GM23338 (cell line): Measurements from ENCODE around the gene OR10AD1. TPM values are rescaled to one million over a fixed set of nuclear protein-coding genes. Genes with fewer than 3 reads are reported as not detected.

Experiments
- ATAC-seq: fragments of 200-7000 bp; cut with Tn5 transposase; 3 replicates; pipeline ENCODE4 v1.9.1; 2020
- DNase-seq: peaks from one replicate; pipeline ENCODE4 v3.0.0-alpha.2; 2015; ENCODE audit warnings: low spot score
- H2AFZ ChIP-seq: fragments of 200-600 bp; sonication (generic); 2 replicates; pipeline ENCODE4 v1.8.0; 2016; ENCODE audit warnings: antibody characterized with exemption, mild to moderate bottlenecking, moderate library complexity
- H3F3A ChIP-seq: fragments of 200-600 bp; sonication (generic); replicated peaks from 2 replicates; pipeline ENCODE4 v1.8.0; 2017; ENCODE audit warnings: antibody characterized with exemption, mixed run types, low read depth
- H3K27ac ChIP-seq: fragments of 200-600 bp; sonication (generic); 2 replicates; pipeline ENCODE4 v1.6.1; 2016; ENCODE audit warnings: low read depth
- H3K27me3 ChIP-seq: fragments of 200-600 bp; sonication (generic); 2 replicates; pipeline ENCODE4 v1.8.0; 2016; ENCODE audit warnings: mild to moderate bottlenecking, mixed run types, moderate library complexity; ENCODE audit not compliant: insufficient read depth
- H3K36me3 ChIP-seq: fragments of 200-600 bp; sonication (generic); 2 replicates; pipeline ENCODE4 v1.8.0; 2016; ENCODE audit warnings: mild to moderate bottlenecking; ENCODE audit not compliant: insufficient read depth
- H3K4me1 ChIP-seq: fragments of 200-600 bp; sonication (generic); 2 replicates; pipeline ENCODE4 v1.8.0; 2016; ENCODE audit warnings: mild to moderate bottlenecking, moderate library complexity; ENCODE audit not compliant: insufficient read depth
- H3K4me2 ChIP-seq: fragments of 200-600 bp; sonication (generic); 2 replicates; pipeline ENCODE4 v1.7.1; 2017; ENCODE audit warnings: mixed run types
- H3K4me3 ChIP-seq: fragments of 200-600 bp; sonication (generic); 2 replicates; pipeline ENCODE4 v1.6.1; 2016; ENCODE audit warnings: mixed run types
- H3K79me2 ChIP-seq: fragments of 200-600 bp; sonication (generic); replicated peaks from 2 replicates; pipeline ENCODE4 v1.8.0; 2017; ENCODE audit warnings: mild to moderate bottlenecking; ENCODE audit not compliant: insufficient read depth
- H3K9me2 ChIP-seq: fragments of 200-600 bp; sonication (generic); 2 replicates; pipeline ENCODE4 v1.8.0; 2017; ENCODE audit not compliant: insufficient read depth
- H4K20me1 ChIP-seq: fragments of 200-600 bp; sonication (generic); replicated peaks from 2 replicates; pipeline ENCODE4 v1.8.0; 2017; ENCODE audit warnings: mild to moderate bottlenecking; ENCODE audit not compliant: insufficient read depth
- H3K27ac Mint-ChIP-seq: 2 replicates; pipeline ENCODE4 v1.8.0; 2020; ENCODE audit warnings: inconsistent platforms, mild to moderate bottlenecking, moderate library complexity, mixed read lengths
- H3K27me3 Mint-ChIP-seq: 3 replicates; pipeline ENCODE4 v1.8.0; 2022; ENCODE audit warnings: low read depth, mild to moderate bottlenecking, moderate library complexity, mixed read lengths, inconsistent platforms; ENCODE audit not compliant: insufficient read depth, poor library complexity
- H3K36me3 Mint-ChIP-seq: 3 replicates; pipeline ENCODE4 v1.8.0; 2021; ENCODE audit warnings: low read depth, mild to moderate bottlenecking, inconsistent platforms, moderate library complexity, mixed read lengths
- H3K4me1 Mint-ChIP-seq: 3 replicates; pipeline ENCODE4 v1.8.0; 2020; ENCODE audit warnings: mild to moderate bottlenecking, inconsistent platforms, mixed read lengths
- H3K4me3 Mint-ChIP-seq: 3 replicates; pipeline ENCODE4 v1.8.0; 2021; ENCODE audit warnings: moderate library complexity, mild to moderate bottlenecking, inconsistent platforms, mixed read lengths
- H3K9me3 Mint-ChIP-seq: 3 replicates; pipeline ENCODE4 v1.8.0; 2020; ENCODE audit warnings: moderate library complexity, mild to moderate bottlenecking, inconsistent platforms, mixed read lengths
- CREB1 ChIP-seq: fragments of 250-450 bp; sonication (Bioruptor Pico); IDR thresholded peaks from 2 replicates; pipeline ENCODE4 v1.5.0; 2020; ENCODE audit warnings: low read depth, mild to moderate bottlenecking, moderate library complexity
- EZH2 ChIP-seq: fragments of 200-600 bp; sonication (generic); IDR thresholded peaks from one replicate; pipeline ENCODE4 v1.8.0; 2017; ENCODE audit warnings: antibody characterized with exemption, mild to moderate bottlenecking, low read depth; ENCODE audit not compliant: unreplicated experiment
- EZH2phosphoT487 ChIP-seq: fragments of 200-600 bp; sonication (generic); IDR thresholded peaks from one replicate; pipeline ENCODE4 v1.8.1; 2018; ENCODE audit warnings: antibody characterized with exemption; ENCODE audit not compliant: unreplicated experiment
- JUNB ChIP-seq: IDR thresholded peaks from one replicate; pipeline ENCODE4 v1.6.1; 2016; ENCODE audit warnings: antibody characterized with exemption; ENCODE audit not compliant: unreplicated experiment
- NANOG ChIP-seq: IDR thresholded peaks from 2 replicates; pipeline ENCODE4 v1.6.1; 2016; ENCODE audit warnings: antibody characterized with exemption, borderline replicate concordance
- POLR2AphosphoS5 ChIP-seq: IDR thresholded peaks from 2 replicates; pipeline ENCODE4 v1.6.1; 2016; ENCODE audit warnings: antibody characterized with exemption, low read depth
- STAT1 ChIP-seq: IDR thresholded peaks from one replicate; pipeline ENCODE4 v1.6.1; 2016; ENCODE audit warnings: antibody characterized with exemption; ENCODE audit not compliant: unreplicated experiment
- ZNF114 ChIP-seq: fragments of 250-450 bp; sonication (Bioruptor Pico); IDR thresholded peaks from 2 replicates; pipeline ENCODE4 v1.5.0; 2020; ENCODE audit warnings: mild to moderate bottlenecking, moderate library complexity
- ZNF331 ChIP-seq: fragments of 250-450 bp; sonication (Bioruptor Pico); IDR thresholded peaks from 2 replicates; pipeline ENCODE4 v1.5.0; 2020; ENCODE audit warnings: low read depth, mild to moderate bottlenecking, moderate library complexity
- polyA plus RNA-seq: library from polyadenylated mRNA; unstranded; fragments of >200 nt; fragmentation: Nextera tagmentation; extraction: Ambion mirVana; gene quantifications from 2 replicates; pipeline ENCODE4 v1.2.1, GENCODE V29; 2016
- total RNA-seq: library from RNA; depleted of rRNA; stranded (reverse); fragments of >200 nt; shearing (Covaris generic); gene quantifications from 2 replicates; pipeline ENCODE4 v1.2.3, GENCODE V29; 2014
- TF ChIP-seq, protein P1 (sequence below): IDR thresholded peaks from one replicate; pipeline ENCODE4 v1.6.1; 2018; ENCODE audit warnings: antibody characterized with exemption; ENCODE audit not compliant: unreplicated experiment
- TF ChIP-seq, protein P2 (sequence below), 2 experiments: fragments of 200-600 bp in 1 of 2; sonication (generic) in 1 of 2; conservative IDR thresholded peaks; 2 replicates each; pipeline versions ENCODE4 v1.5.1 to v1.6.1; 2016 to 2017; ENCODE audit warnings: antibody characterized with exemption in 2 of 2, low read depth in 2 of 2, mild to moderate bottlenecking in 2 of 2, moderate library complexity in 1 of 2
- TF ChIP-seq, protein P3 (sequence below): fragments of 250-450 bp; sonication (Bioruptor Pico); IDR thresholded peaks from 2 replicates; pipeline ENCODE4 v1.5.0; 2020; ENCODE audit warnings: mild to moderate bottlenecking, moderate library complexity
- TF ChIP-seq, protein P4 (sequence below): IDR thresholded peaks from 2 replicates; pipeline ENCODE4 v1.6.1; 2016; ENCODE audit warnings: antibody characterized with exemption

Gene OR10AD1
- total and polyA plus RNA-seq, 2 experiments from 2014 or later: not detected

DNA sequence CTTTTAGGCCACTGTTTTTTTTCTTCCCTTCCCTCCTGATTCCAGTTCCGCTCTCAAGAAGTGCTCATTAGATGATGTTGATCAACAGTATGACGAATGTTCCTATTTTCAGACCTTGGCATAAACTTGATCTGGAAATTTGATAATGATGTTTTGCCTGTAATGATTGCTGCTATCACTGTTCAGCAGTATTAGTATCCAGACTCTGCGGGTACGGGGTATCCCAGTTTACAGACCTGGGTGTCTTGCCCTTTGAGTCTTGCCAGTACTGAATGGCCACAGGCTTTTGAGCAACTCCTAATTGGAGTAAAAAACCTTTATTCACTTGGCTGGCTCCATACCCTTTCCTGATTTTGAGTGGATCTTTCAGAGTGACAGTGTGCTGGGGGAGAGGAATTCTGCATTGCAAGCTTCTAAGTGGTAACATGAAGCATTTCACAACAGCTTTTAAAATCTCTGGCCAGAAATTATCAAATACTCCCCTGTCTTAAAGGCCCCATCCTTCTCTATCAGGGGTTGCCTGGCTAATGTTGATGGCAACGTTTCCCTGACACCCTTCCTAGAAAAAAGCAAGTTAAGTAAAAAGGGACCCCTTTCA, 39.8 kb downstream of the OR10AD1 start:
- H3K4me2 ChIP-seq: no peak overlapping the region
- Mint-ChIP-seq H3K27me3 (peaks cover 2% of the 10 kb centered on the region), H3K4me1 (peaks cover under 1% of the 10 kb centered on the region; the same call in 1 of the 3 replicates), H3K4me3 (no peak overlapping the region), H3K9me3 (no peaks in the 10 kb centered on the region), H3K27ac (no peak overlapping the region), H3K36me3 (no peaks in the 10 kb centered on the region)
- H3K36me3 ChIP-seq: no peaks in the 10 kb centered on the region
- H3K4me1 ChIP-seq: no peaks in the 10 kb centered on the region
- H3K9me2 ChIP-seq: no peaks in the 10 kb centered on the region
- no peak for TF ChIP-seq JUNB
- no peak for TF ChIP-seq ZNF331 (CRISPR knock-in tag)
- TF ChIP-seq STAT1: no peak
- no peak for TF ChIP-seq ZNF114
- TF ChIP-seq NANOG: no peak
- TF ChIP-seq EZH2phosphoT487: no peak
- TF ChIP-seq, protein P1, sequence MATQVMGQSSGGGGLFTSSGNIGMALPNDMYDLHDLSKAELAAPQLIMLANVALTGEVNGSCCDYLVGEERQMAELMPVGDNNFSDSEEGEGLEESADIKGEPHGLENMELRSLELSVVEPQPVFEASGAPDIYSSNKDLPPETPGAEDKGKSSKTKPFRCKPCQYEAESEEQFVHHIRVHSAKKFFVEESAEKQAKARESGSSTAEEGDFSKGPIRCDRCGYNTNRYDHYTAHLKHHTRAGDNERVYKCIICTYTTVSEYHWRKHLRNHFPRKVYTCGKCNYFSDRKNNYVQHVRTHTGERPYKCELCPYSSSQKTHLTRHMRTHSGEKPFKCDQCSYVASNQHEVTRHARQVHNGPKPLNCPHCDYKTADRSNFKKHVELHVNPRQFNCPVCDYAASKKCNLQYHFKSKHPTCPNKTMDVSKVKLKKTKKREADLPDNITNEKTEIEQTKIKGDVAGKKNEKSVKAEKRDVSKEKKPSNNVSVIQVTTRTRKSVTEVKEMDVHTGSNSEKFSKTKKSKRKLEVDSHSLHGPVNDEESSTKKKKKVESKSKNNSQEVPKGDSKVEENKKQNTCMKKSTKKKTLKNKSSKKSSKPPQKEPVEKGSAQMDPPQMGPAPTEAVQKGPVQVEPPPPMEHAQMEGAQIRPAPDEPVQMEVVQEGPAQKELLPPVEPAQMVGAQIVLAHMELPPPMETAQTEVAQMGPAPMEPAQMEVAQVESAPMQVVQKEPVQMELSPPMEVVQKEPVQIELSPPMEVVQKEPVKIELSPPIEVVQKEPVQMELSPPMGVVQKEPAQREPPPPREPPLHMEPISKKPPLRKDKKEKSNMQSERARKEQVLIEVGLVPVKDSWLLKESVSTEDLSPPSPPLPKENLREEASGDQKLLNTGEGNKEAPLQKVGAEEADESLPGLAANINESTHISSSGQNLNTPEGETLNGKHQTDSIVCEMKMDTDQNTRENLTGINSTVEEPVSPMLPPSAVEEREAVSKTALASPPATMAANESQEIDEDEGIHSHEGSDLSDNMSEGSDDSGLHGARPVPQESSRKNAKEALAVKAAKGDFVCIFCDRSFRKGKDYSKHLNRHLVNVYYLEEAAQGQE: no peak
- TF ChIP-seq, protein P2, sequence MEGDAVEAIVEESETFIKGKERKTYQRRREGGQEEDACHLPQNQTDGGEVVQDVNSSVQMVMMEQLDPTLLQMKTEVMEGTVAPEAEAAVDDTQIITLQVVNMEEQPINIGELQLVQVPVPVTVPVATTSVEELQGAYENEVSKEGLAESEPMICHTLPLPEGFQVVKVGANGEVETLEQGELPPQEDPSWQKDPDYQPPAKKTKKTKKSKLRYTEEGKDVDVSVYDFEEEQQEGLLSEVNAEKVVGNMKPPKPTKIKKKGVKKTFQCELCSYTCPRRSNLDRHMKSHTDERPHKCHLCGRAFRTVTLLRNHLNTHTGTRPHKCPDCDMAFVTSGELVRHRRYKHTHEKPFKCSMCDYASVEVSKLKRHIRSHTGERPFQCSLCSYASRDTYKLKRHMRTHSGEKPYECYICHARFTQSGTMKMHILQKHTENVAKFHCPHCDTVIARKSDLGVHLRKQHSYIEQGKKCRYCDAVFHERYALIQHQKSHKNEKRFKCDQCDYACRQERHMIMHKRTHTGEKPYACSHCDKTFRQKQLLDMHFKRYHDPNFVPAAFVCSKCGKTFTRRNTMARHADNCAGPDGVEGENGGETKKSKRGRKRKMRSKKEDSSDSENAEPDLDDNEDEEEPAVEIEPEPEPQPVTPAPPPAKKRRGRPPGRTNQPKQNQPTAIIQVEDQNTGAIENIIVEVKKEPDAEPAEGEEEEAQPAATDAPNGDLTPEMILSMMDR (conservative IDR thresholded peaks at IDR 0.05; ENCODE audit: low read depth in 2 of 2): no peak
- no peak for TF ChIP-seq CREB1 (CRISPR knock-in tag)
- TF ChIP-seq POLR2AphosphoS5: no peak
- TF ChIP-seq EZH2: no peak
- TF ChIP-seq, protein P3, sequence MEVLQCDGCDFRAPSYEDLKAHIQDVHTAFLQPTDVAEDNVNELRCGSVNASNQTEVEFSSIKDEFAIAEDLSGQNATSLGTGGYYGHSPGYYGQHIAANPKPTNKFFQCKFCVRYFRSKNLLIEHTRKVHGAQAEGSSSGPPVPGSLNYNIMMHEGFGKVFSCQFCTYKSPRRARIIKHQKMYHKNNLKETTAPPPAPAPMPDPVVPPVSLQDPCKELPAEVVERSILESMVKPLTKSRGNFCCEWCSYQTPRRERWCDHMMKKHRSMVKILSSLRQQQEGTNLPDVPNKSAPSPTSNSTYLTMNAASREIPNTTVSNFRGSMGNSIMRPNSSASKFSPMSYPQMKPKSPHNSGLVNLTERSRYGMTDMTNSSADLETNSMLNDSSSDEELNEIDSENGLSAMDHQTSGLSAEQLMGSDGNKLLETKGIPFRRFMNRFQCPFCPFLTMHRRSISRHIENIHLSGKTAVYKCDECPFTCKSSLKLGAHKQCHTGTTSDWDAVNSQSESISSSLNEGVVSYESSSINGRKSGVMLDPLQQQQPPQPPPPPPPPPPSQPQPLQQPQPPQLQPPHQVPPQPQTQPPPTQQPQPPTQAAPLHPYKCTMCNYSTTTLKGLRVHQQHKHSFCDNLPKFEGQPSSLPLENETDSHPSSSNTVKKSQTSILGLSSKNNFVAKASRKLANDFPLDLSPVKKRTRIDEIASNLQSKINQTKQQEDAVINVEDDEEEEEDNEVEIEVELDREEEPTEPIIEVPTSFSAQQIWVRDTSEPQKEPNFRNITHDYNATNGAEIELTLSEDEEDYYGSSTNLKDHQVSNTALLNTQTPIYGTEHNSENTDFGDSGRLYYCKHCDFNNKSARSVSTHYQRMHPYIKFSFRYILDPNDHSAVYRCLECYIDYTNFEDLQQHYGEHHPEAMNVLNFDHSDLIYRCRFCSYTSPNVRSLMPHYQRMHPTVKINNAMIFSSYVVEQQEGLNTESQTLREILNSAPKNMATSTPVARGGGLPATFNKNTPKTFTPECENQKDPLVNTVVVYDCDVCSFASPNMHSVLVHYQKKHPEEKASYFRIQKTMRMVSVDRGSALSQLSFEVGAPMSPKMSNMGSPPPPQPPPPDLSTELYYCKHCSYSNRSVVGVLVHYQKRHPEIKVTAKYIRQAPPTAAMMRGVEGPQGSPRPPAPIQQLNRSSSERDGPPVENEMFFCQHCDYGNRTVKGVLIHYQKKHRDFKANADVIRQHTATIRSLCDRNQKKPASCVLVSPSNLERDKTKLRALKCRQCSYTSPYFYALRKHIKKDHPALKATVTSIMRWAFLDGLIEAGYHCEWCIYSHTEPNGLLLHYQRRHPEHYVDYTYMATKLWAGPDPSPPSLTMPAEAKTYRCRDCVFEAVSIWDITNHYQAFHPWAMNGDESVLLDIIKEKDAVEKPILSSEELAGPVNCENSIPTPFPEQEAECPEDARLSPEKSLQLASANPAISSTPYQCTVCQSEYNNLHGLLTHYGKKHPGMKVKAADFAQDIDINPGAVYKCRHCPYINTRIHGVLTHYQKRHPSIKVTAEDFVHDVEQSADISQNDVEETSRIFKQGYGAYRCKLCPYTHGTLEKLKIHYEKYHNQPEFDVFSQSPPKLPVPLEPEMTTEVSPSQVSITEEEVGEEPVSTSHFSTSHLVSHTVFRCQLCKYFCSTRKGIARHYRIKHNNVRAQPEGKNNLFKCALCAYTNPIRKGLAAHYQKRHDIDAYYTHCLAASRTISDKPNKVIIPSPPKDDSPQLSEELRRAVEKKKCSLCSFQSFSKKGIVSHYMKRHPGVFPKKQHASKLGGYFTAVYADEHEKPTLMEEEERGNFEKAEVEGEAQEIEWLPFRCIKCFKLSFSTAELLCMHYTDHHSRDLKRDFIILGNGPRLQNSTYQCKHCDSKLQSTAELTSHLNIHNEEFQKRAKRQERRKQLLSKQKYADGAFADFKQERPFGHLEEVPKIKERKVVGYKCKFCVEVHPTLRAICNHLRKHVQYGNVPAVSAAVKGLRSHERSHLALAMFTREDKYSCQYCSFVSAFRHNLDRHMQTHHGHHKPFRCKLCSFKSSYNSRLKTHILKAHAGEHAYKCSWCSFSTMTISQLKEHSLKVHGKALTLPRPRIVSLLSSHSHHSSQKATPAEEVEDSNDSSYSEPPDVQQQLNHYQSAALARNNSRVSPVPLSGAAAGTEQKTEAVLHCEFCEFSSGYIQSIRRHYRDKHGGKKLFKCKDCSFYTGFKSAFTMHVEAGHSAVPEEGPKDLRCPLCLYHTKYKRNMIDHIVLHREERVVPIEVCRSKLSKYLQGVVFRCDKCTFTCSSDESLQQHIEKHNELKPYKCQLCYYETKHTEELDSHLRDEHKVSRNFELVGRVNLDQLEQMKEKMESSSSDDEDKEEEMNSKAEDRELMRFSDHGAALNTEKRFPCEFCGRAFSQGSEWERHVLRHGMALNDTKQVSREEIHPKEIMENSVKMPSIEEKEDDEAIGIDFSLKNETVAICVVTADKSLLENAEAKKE (CRISPR knock-in tag): no peak
- TF ChIP-seq, protein P4, sequence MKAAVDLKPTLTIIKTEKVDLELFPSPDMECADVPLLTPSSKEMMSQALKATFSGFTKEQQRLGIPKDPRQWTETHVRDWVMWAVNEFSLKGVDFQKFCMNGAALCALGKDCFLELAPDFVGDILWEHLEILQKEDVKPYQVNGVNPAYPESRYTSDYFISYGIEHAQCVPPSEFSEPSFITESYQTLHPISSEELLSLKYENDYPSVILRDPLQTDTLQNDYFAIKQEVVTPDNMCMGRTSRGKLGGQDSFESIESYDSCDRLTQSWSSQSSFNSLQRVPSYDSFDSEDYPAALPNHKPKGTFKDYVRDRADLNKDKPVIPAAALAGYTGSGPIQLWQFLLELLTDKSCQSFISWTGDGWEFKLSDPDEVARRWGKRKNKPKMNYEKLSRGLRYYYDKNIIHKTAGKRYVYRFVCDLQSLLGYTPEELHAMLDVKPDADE: no peak
- H4K20me1 ChIP-seq: no peaks in the 10 kb centered on the region
- no peaks in the 10 kb centered on the region for H3K79me2 ChIP-seq
- H3F3A ChIP-seq: no peaks in the 10 kb centered on the region
- no peak overlapping the region; the same call in 1 of the 2 replicates for H2AFZ ChIP-seq
- ATAC-seq (no peak), DNase-seq (no peak)
- H3K4me3 ChIP-seq: no peak overlapping the region
- no peak overlapping the region for H3K27ac ChIP-seq
- H3K27me3 ChIP-seq: no peaks in the 10 kb centered on the region
